Keratinocyte (primary cell): ENCODE results near the gene CHRNA5.

Experiments
- EZH2 ChIP-seq: IDR thresholded peaks from one replicate; pipeline ENCODE4 v1.6.1; 2012; ENCODE audit warnings: inconsistent platforms, mild to moderate bottlenecking, low read length, moderate library complexity
- TF ChIP-seq, protein P1 (sequence below), 3 experiments: IDR thresholded peaks in 1 of 3; conservative IDR thresholded peaks in 1 of 3; optimal IDR thresholded peaks in 1 of 3; 2 replicates in 2 of 3; 3 replicates in 1 of 3; pipeline versions ENCODE3 to v1.5.1; 2011; ENCODE audit warnings: low read length in 3 of 3, mild to moderate bottlenecking in 3 of 3, moderate library complexity in 2 of 3, control low read depth in 1 of 3, inconsistent platforms in 1 of 3; ENCODE audit not compliant: insufficient read depth in 2 of 3; ENCODE audit errors: extremely low read depth in 1 of 3

DNA sequence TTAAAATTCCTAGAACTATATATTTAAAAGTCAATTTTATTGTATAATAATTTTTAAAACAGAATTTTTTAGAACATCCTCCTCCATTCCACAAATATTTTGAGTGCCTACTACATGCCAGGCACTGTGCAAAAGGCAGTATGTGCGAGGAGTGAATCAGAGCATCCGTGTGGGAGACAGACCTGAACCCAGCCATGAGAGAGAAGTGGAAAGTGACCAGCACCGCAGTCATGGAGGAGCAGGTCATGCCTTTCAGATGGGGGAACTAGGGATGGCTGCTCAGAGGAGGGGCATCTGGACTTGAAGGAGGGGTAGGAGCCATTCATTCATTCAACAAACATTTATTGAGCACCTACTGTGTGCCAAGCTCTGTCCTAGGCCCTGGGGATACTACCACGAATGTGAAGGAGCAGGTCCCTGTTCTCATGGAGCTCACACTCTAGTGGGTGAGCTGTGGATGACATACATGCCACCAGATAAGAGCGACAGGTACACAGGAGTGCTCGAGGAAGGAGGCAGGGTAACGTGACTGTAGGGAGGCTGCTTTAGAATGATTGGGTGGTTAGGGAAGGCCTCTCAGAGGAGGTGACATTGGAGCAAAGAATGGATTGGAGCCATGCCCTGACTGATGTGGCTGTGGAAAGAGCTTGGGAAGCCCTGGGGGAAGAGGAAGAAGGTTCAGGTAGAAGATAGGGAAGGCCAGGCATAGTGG is 58.6 kb downstream of the CHRNA5 start:
- TF ChIP-seq, protein P1, sequence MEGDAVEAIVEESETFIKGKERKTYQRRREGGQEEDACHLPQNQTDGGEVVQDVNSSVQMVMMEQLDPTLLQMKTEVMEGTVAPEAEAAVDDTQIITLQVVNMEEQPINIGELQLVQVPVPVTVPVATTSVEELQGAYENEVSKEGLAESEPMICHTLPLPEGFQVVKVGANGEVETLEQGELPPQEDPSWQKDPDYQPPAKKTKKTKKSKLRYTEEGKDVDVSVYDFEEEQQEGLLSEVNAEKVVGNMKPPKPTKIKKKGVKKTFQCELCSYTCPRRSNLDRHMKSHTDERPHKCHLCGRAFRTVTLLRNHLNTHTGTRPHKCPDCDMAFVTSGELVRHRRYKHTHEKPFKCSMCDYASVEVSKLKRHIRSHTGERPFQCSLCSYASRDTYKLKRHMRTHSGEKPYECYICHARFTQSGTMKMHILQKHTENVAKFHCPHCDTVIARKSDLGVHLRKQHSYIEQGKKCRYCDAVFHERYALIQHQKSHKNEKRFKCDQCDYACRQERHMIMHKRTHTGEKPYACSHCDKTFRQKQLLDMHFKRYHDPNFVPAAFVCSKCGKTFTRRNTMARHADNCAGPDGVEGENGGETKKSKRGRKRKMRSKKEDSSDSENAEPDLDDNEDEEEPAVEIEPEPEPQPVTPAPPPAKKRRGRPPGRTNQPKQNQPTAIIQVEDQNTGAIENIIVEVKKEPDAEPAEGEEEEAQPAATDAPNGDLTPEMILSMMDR (optimal IDR thresholded peaks at IDR 0.05 in 1 of 3, IDR thresholded peaks at IDR 0.05 in 1 of 3, conservative IDR thresholded peaks at IDR 0.05 in 1 of 3; ENCODE audit: extremely low read depth in 1 of 3, insufficient read depth in 2 of 3, low read length in 3 of 3): no peak
- no peak for TF ChIP-seq EZH2
